Lower leg skin (tissue), 3 donors: ENCODE data around the gene GRK2.

Source experiments
- POLR2A ChIP-seq, 2 donors: fragments of 450-650 bp; IDR thresholded peaks; one replicate each; pipeline ENCODE4 v1.6.1; 2016 to 2017; ENCODE audit warnings: antibody characterized with exemption in 2 of 2, mild to moderate bottlenecking in 1 of 2, moderate library complexity in 1 of 2
- TF ChIP-seq, protein P1 (sequence below), 3 donors: fragments of 450-650 bp; IDR thresholded peaks; one replicate each; pipeline ENCODE4 v1.5.1; 2016; ENCODE audit warnings: antibody characterized with exemption in 3 of 3, mild to moderate bottlenecking in 3 of 3, moderate library complexity in 2 of 3

DNA sequence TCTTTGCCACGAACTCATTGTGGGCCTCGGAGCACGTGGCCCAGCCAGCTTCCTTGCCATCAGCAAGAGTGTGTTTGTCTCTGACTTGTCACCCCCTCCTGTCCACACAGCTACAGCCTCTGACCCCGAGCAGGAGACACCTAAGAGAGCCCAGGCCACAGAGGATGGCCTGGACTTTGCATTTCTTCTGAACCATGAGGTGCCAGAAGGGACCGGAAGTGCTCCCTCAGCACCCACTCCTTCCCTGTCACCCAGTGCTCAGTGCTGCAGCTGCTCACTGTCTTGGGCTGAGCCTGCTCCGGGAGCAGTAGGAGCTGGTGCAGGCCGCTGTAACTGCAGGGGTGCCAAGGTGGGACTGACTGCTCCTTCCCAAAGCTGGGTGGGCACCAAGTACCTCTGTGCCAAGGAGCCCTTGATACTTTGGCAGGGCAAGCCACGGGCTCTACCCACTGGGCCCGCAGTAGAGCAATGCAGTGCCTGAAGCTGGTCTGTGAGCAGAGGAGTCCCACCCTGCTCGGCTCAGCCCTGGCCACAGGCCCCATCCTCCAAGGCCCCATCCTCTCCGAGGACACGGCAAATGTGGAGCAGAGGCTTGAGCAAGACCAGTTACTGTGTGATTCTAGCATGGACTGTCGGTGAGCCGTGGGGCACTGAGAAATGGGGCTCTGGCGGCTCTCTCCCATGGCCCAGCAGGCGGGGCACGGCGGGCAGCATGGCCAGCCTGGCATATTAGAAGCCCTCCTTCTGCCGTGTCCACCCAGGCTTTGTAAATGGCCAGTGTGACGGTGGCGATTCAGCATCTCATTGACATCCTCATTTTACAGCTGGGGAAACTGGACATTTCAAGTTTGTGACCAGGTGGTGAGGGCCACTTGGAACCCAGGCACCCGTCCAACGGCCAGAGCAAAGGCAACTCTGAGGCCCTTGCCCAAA is 6.3 kb downstream of the GRK2 start:
- TF ChIP-seq, protein P1, sequence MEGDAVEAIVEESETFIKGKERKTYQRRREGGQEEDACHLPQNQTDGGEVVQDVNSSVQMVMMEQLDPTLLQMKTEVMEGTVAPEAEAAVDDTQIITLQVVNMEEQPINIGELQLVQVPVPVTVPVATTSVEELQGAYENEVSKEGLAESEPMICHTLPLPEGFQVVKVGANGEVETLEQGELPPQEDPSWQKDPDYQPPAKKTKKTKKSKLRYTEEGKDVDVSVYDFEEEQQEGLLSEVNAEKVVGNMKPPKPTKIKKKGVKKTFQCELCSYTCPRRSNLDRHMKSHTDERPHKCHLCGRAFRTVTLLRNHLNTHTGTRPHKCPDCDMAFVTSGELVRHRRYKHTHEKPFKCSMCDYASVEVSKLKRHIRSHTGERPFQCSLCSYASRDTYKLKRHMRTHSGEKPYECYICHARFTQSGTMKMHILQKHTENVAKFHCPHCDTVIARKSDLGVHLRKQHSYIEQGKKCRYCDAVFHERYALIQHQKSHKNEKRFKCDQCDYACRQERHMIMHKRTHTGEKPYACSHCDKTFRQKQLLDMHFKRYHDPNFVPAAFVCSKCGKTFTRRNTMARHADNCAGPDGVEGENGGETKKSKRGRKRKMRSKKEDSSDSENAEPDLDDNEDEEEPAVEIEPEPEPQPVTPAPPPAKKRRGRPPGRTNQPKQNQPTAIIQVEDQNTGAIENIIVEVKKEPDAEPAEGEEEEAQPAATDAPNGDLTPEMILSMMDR (IDR thresholded peaks at IDR 0.05): no peak
- no peak for TF ChIP-seq POLR2A (IDR thresholded peaks at IDR 0.05)
